HepG2 (cell line): ENCODE measurements around the gene MIEF1. TPM values are rescaled to one million over a fixed set of nuclear protein-coding genes. Genes with fewer than 3 reads are reported as not detected.

ENCODE experiments used
- BHLHE40 ChIP-seq: IDR thresholded peaks from 2 replicates; pipeline ENCODE4 v1.6.1; 2011; ENCODE audit warnings: low read length, improper control_type of control experiment
- CCAR2 ChIP-seq: fragments of 200-400 bp; formaldehyde crosslinking; optimal IDR thresholded peaks from 2 replicates; pipeline ENCODE3; 2018; ENCODE audit warnings: low read depth, mild to moderate bottlenecking, low read length, moderate library complexity
- CENPX ChIP-seq: sonication (generic); formaldehyde crosslinking; IDR thresholded peaks from 2 replicates; pipeline ENCODE4 v1.9.0; 2021; ENCODE audit warnings: mild to moderate bottlenecking, missing genetic modification reagents, moderate library complexity
- KLF15 ChIP-seq: sonication (generic); formaldehyde crosslinking; IDR thresholded peaks from 2 replicates; pipeline ENCODE4 v1.8.1; 2023; ENCODE audit warnings: borderline replicate concordance, mild to moderate bottlenecking, inconsistent platforms, missing genetic modification reagents, mixed read lengths
- LCORL ChIP-seq, 2 experiments: fragments of 450-650 bp in 1 of 2; sonication (generic) in 1 of 2; formaldehyde crosslinking in 1 of 2; IDR thresholded peaks; 2 replicates each; pipeline versions ENCODE4 v1.5.0 to v1.6.1; 2017 to 2020; ENCODE audit warnings: antibody characterized with exemption in 1 of 2, missing genetic modification reagents in 1 of 2
- STAG1 ChIP-seq: sonication (generic); formaldehyde crosslinking; IDR thresholded peaks from 2 replicates; pipeline ENCODE4 v1.4.0; 2020; ENCODE audit warnings: missing genetic modification reagents
- ZNF256 ChIP-seq: sonication (generic); formaldehyde crosslinking; conservative IDR thresholded peaks from 2 replicates; pipeline ENCODE4 v1.4.0; 2020; ENCODE audit warnings: missing genetic modification reagents
- ZNF337 ChIP-seq: sonication (generic); formaldehyde crosslinking; IDR thresholded peaks from 2 replicates; pipeline ENCODE4 v1.5.1; 2020; ENCODE audit warnings: missing genetic modification reagents, low read depth, mild to moderate bottlenecking, borderline replicate concordance
- ZNF34 ChIP-seq: sonication (generic); formaldehyde crosslinking; IDR thresholded peaks from 2 replicates; pipeline ENCODE4 v1.4.0; 2020; ENCODE audit warnings: mild to moderate bottlenecking, missing genetic modification reagents, borderline replicate concordance
- ZNF563 ChIP-seq: sonication (generic); formaldehyde crosslinking; IDR thresholded peaks from 2 replicates; pipeline ENCODE4 v1.8.0; 2022; ENCODE audit warnings: mild to moderate bottlenecking, moderate library complexity, missing genetic modification reagents
- ZNF598 ChIP-seq: sonication (generic); formaldehyde crosslinking; IDR thresholded peaks from 2 replicates; pipeline ENCODE4 v1.5.1; 2020; ENCODE audit warnings: mild to moderate bottlenecking, missing genetic modification reagents, borderline replicate concordance
- ZNF619 ChIP-seq: sonication (generic); formaldehyde crosslinking; IDR thresholded peaks from 2 replicates; pipeline ENCODE4 v1.4.0; 2020; ENCODE audit warnings: mild to moderate bottlenecking, missing genetic modification reagents
- ZNF709 ChIP-seq: sonication (generic); formaldehyde crosslinking; IDR thresholded peaks from 2 replicates; pipeline ENCODE4 v1.5.0; 2020; ENCODE audit warnings: mild to moderate bottlenecking, missing genetic modification reagents
- polyA plus RNA-seq, 8 experiments: library from polyadenylated mRNA; depleted of rRNA in 3 of 8; stranded (reverse) in 7 of 8; unstranded in 1 of 8; fragments of >200 nt; fragmentation: Illumina TruSeq in 4 of 8; extraction: Trizol in 4 of 8; gene quantifications; 2 replicates each; pipeline versions ENCODE4 v1.2.1 to v1.2.3, GENCODE V29; 2011 to 2016; ENCODE audit warnings: low read depth in 4 of 8, missing spikeins in 1 of 8, mixed read lengths in 1 of 8; ENCODE audit not compliant: insufficient read depth in 1 of 8
- total RNA-seq, 5 experiments: library from RNA; depleted of rRNA; stranded (reverse); fragments of >200 nt; fragmentation: Illumina TruSeq; extraction: Trizol; gene quantifications; 2 replicates each; pipeline ENCODE4 v1.2.3, GENCODE V29; 2016; ENCODE audit warnings: low read depth in 1 of 5
- TF ChIP-seq, protein P1 (sequence below): sonication (generic); formaldehyde crosslinking; IDR thresholded peaks from 2 replicates; pipeline ENCODE4 v1.8.0; 2022; ENCODE audit warnings: mild to moderate bottlenecking, missing genetic modification reagents; ENCODE audit not compliant: insufficient replicate concordance
- TF ChIP-seq, protein P2 (sequence below): sonication (generic); formaldehyde crosslinking; IDR thresholded peaks from 2 replicates; pipeline ENCODE4 v1.4.0; 2020; ENCODE audit warnings: missing genetic modification reagents
- TF ChIP-seq, protein P3 (sequence below): sonication (generic); formaldehyde crosslinking; IDR thresholded peaks from 2 replicates; pipeline ENCODE4 v1.9.0; 2022; ENCODE audit warnings: low read depth, missing genetic modification reagents
- TF ChIP-seq, protein P4 (sequence below): sonication (generic); formaldehyde crosslinking; IDR thresholded peaks from 2 replicates; pipeline ENCODE4 v1.9.0; 2022; ENCODE audit warnings: missing genetic modification reagents, mild to moderate bottlenecking, borderline replicate concordance
- TF ChIP-seq, protein P5 (sequence below): sonication (generic); formaldehyde crosslinking; IDR thresholded peaks from 2 replicates; pipeline ENCODE4 v1.8.1; 2023; ENCODE audit warnings: mild to moderate bottlenecking, missing genetic modification reagents
- TF ChIP-seq, protein P6 (sequence below): sonication (generic); formaldehyde crosslinking; IDR thresholded peaks from 2 replicates; pipeline ENCODE4 v1.5.0; 2020; ENCODE audit warnings: missing genetic modification reagents, mild to moderate bottlenecking, borderline replicate concordance

MIEF1 gene
- total and polyA plus RNA-seq, 2 of the 13 experiments (the other 11 are each of a cell fraction or from before 2014, with no cell fraction given): 21.7 to 34.8 TPM

DNA sequence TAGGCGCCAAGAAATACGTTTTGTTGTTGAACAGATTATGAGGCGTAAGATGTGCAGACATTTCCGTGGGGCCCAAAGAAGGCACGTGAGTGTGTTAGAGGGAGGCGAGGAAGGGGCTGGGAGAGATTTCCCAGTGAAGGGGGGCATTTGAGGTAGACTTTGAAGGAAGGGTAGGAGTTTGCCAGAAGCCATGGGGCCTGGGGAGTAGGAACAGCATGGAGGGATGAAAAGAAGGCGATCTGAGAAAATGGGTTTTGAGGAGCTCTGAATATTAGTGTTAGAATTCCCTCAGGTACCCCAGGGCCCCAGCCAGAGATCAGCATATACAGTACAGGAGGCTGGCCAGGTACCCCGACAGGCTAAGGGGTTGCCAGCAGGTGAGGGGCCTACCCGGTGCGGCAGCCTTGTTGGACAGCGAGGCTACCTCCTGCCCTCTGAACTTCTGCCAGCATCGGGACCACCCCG, 414 bp upstream of the MIEF1 start (continued):
- TF ChIP-seq ZNF709 (CRISPR knock-in tag) (no peak), ZNF563 (CRISPR knock-in tag) (no peak), ZNF256 (CRISPR knock-in tag) (no peak), BHLHE40 (peak; percentile 34; the same call in 1 of the 2 replicates), ZNF598 (CRISPR knock-in tag) (0 out of 2 replicates have a peak, but pooled peaks have one; percentile 11), STAG1 (CRISPR knock-in tag) (no peak), CENPX (no peak), ZNF34 (CRISPR knock-in tag) (no peak), ZNF619 (no peak), LCORL (IDR thresholded peaks at IDR 0.05) (no peak), LCORL (CRISPR knock-in tag; IDR thresholded peaks at IDR 0.05) (0 out of 2 replicates have a peak, but pooled peaks have one; percentile 53), CCAR2 (no peak), ZNF337 (no peak), KLF15 (CRISPR knock-in tag) (no peak)
- TF ChIP-seq, protein P1, sequence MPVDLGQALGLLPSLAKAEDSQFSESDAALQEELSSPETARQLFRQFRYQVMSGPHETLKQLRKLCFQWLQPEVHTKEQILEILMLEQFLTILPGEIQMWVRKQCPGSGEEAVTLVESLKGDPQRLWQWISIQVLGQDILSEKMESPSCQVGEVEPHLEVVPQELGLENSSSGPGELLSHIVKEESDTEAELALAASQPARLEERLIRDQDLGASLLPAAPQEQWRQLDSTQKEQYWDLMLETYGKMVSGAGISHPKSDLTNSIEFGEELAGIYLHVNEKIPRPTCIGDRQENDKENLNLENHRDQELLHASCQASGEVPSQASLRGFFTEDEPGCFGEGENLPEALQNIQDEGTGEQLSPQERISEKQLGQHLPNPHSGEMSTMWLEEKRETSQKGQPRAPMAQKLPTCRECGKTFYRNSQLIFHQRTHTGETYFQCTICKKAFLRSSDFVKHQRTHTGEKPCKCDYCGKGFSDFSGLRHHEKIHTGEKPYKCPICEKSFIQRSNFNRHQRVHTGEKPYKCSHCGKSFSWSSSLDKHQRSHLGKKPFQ (CRISPR knock-in tag): no peak
- TF ChIP-seq, protein P2, sequence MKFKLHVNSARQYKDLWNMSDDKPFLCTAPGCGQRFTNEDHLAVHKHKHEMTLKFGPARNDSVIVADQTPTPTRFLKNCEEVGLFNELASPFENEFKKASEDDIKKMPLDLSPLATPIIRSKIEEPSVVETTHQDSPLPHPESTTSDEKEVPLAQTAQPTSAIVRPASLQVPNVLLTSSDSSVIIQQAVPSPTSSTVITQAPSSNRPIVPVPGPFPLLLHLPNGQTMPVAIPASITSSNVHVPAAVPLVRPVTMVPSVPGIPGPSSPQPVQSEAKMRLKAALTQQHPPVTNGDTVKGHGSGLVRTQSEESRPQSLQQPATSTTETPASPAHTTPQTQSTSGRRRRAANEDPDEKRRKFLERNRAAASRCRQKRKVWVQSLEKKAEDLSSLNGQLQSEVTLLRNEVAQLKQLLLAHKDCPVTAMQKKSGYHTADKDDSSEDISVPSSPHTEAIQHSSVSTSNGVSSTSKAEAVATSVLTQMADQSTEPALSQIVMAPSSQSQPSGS (CRISPR knock-in tag): no peak
- TF ChIP-seq, protein P3, sequence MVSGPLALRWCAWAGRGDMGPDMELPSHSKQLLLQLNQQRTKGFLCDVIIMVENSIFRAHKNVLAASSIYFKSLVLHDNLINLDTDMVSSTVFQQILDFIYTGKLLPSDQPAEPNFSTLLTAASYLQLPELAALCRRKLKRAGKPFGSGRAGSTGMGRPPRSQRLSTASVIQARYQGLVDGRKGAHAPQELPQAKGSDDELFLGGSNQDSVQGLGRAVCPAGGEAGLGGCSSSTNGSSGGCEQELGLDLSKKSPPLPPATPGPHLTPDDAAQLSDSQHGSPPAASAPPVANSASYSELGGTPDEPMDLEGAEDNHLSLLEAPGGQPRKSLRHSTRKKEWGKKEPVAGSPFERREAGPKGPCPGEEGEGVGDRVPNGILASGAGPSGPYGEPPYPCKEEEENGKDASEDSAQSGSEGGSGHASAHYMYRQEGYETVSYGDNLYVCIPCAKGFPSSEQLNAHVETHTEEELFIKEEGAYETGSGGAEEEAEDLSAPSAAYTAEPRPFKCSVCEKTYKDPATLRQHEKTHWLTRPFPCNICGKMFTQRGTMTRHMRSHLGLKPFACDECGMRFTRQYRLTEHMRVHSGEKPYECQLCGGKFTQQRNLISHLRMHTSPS (CRISPR knock-in tag): 0 out of 2 replicates have a peak, but pooled peaks have one; percentile 17
- TF ChIP-seq, protein P4, sequence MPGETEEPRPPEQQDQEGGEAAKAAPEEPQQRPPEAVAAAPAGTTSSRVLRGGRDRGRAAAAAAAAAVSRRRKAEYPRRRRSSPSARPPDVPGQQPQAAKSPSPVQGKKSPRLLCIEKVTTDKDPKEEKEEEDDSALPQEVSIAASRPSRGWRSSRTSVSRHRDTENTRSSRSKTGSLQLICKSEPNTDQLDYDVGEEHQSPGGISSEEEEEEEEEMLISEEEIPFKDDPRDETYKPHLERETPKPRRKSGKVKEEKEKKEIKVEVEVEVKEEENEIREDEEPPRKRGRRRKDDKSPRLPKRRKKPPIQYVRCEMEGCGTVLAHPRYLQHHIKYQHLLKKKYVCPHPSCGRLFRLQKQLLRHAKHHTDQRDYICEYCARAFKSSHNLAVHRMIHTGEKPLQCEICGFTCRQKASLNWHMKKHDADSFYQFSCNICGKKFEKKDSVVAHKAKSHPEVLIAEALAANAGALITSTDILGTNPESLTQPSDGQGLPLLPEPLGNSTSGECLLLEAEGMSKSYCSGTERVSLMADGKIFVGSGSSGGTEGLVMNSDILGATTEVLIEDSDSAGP (CRISPR knock-in tag): 0 out of 2 replicates have a peak, but pooled peaks have one; percentile 12
- TF ChIP-seq, protein P5, sequence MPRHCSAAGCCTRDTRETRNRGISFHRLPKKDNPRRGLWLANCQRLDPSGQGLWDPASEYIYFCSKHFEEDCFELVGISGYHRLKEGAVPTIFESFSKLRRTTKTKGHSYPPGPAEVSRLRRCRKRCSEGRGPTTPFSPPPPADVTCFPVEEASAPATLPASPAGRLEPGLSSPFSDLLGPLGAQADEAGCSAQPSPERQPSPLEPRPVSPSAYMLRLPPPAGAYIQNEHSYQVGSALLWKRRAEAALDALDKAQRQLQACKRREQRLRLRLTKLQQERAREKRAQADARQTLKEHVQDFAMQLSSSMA (CRISPR knock-in tag): no peak
- TF ChIP-seq, protein P6, sequence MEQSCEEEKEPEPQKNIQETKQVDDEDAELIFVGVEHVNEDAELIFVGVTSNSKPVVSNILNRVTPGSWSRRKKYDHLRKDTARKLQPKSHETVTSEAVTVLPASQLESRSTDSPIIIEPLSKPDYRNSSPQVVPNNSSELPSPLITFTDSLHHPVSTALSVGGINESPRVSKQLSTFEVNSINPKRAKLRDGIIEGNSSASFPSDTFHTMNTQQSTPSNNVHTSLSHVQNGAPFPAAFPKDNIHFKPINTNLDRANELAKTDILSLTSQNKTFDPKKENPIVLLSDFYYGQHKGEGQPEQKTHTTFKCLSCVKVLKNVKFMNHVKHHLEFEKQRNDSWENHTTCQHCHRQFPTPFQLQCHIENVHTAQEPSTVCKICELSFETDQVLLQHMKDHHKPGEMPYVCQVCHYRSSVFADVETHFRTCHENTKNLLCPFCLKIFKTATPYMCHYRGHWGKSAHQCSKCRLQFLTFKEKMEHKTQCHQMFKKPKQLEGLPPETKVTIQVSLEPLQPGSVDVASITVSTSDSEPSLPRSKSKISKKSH (CRISPR knock-in tag): no peak
